ENCODE measurements around the gene DDX20.

- TF ChIP-seq POLR2A (IDR thresholded peaks at IDR 0.05) = no peak
- TF ChIP-seq, protein P1, sequence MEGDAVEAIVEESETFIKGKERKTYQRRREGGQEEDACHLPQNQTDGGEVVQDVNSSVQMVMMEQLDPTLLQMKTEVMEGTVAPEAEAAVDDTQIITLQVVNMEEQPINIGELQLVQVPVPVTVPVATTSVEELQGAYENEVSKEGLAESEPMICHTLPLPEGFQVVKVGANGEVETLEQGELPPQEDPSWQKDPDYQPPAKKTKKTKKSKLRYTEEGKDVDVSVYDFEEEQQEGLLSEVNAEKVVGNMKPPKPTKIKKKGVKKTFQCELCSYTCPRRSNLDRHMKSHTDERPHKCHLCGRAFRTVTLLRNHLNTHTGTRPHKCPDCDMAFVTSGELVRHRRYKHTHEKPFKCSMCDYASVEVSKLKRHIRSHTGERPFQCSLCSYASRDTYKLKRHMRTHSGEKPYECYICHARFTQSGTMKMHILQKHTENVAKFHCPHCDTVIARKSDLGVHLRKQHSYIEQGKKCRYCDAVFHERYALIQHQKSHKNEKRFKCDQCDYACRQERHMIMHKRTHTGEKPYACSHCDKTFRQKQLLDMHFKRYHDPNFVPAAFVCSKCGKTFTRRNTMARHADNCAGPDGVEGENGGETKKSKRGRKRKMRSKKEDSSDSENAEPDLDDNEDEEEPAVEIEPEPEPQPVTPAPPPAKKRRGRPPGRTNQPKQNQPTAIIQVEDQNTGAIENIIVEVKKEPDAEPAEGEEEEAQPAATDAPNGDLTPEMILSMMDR (IDR thresholded peaks at IDR 0.05) = no peak
These were observed 34.5 kb upstream of the DDX20 start for GRCh38 chr1:111720977-111721786.
